Renal pelvis (tissue), 4 donors: Measurements from ENCODE around the gene PTRH2. TPM values are rescaled to one million over a fixed set of nuclear protein-coding genes. Genes with fewer than 3 reads are reported as not detected.
"Not testable (repeated sequence)": the region's sequence is repeated elsewhere in the genome, so short reads cannot be mapped to it uniquely, and the experiment has no call there.

Experiments
- DNase-seq: peaks from one replicate; pipeline ENCODE4 v3.0.0-alpha.2; 2013
- polyA plus RNA-seq, 3 donors: library from polyadenylated mRNA; unstranded; fragments of 120-200 nt; gene quantifications; one replicate each; pipeline ENCODE4 v1.2.1, GENCODE V29; 2013; ENCODE audit not compliant: insufficient read length in 3 of 3

The PTRH2 gene
- polyA plus RNA-seq, 3 donors, result 24.8 to 27.0 (median 25.5) TPM

- no peak for DNase-seq
Observed at GRCh38 chr17:59678918-59679317, 28.3 kb downstream of the PTRH2 start.

GRCh38 chr17:59676716-59677115, 30.5 kb downstream of the PTRH2 start:
- DNase-seq, result no peak

- DNase-seq, result no peak
Observed at GRCh38 chr17:59675231-59675630, 32.0 kb downstream of the PTRH2 start.

- no peak for DNase-seq
Observed at GRCh38 chr17:59671386-59671785, 35.8 kb downstream of the PTRH2 start.

GRCh38 chr17:59669944-59670343, 37.3 kb downstream of the PTRH2 start:
- DNase-seq, result no peak

- peak; percentile 57 for DNase-seq
Observed at GRCh38 chr17:59669411-59669810, 37.8 kb downstream of the PTRH2 start.

GRCh38 chr17:59668816-59669215, 38.4 kb downstream of the PTRH2 start:
- DNase-seq, result peak; percentile 8

GRCh38 chr17:59666235-59666634, 41.0 kb downstream of the PTRH2 start:
- no peak for DNase-seq

GRCh38 chr17:59656624-59657023, 50.6 kb downstream of the PTRH2 start:
- not testable (repeated sequence) for DNase-seq

GRCh38 chr17:59652119-59652518, 55.1 kb downstream of the PTRH2 start:
- DNase-seq, result no peak

- DNase-seq, result no peak
Observed at GRCh38 chr17:59651346-59651745, 55.9 kb downstream of the PTRH2 start.

- DNase-seq, result no peak
Observed at GRCh38 chr17:59650642-59651041, 56.6 kb downstream of the PTRH2 start.

- DNase-seq, result no peak
Observed at GRCh38 chr17:59649886-59650285, 57.3 kb downstream of the PTRH2 start.

Other genes with a start within 250 kb of the PTRH2 start
- gene DHX40, start 141.8 kb downstream of the PTRH2 start, polyA plus RNA-seq, result 10 to 100 TPM; 75.3 to 94.2 (median 82.6) TPM
- gene CLTC, start 87.5 kb downstream of the PTRH2 start, polyA plus RNA-seq, result 100 to 1,000 TPM; 278 to 338 (median 314) TPM
- 100 to 1,000 TPM in 1 of 3 donors, 10 to 100 TPM in 2; 93.4 to 108 (median 97.7) TPM for gene VMP1, start 224 bp upstream of the PTRH2 start, polyA plus RNA-seq
- 10 to 100 TPM; 15.5 to 24.2 (median 21.4) TPM for gene TUBD1, start 185.5 kb upstream of the PTRH2 start, polyA plus RNA-seq
- 10 to 100 TPM; 36.4 to 45.7 (median 44.7) TPM for gene RPS6KB1, start 185.7 kb upstream of the PTRH2 start, polyA plus RNA-seq